Activated naive CD4-positive, alpha-beta T cell treated with Interleukin-2 at 50 U/mL for 16 hours (primary cell): ENCODE data around the gene CSNK1A1.
"Not testable (repeated sequence)": the region's sequence is repeated elsewhere in the genome, so short reads cannot be mapped to it uniquely, and the experiment has no call there.

Experiments used
- DNase-seq: peaks from one replicate; pipeline ENCODE4 v3.0.0-alpha.2; 2020

The CSNK1A1 gene

DNA sequence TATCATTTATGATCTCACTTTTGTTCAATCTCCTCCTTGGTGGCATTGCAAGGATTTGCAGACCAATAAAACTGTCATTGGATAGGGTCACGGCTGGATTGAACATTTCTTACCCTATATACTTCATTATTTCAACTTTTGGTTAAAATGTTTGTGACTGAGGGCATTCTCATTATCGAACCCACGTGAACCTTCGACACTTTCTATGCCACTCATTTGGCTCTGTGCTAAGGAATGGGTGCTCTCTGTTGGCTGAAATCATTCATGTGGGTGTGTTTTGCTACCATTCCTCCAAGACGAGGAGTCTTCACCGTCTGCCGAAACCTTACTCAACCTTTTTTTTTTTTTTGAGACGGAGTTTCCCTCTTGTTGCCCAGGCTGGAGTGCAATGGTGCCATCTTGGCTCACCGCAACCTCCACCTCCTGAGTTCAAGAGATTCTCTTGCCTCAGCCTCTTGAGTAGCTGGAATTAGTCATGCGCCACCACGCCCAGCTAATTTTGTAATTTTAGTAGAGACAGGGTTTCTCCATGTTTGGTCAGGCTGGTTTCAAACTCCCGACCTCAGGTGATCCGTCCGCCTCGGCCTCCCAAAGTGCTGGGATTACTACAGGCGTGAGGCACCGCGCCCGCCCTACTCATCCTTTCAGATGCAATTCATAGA lies 62.5 kb downstream of the CSNK1A1 start:
- no peak for DNase-seq

DNA sequence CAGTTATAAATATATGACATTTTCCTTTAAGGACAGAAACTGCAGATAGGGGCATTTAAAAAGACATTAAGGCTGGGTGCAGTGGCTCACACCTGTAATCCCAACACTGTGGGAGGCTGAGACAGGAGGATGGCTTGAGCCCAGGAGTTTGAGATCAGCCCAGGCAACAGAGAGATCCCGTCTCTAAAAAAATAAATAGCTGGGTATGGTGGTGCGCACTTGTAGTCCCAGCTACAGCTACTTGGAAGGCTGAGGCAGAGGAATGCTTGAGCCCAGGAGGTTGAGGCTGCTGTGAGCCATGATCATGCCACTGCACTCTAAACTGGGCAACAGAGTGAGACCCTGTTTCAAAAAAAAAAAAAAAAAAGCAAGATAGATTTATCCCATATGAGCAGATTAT lies 63.6 kb downstream of the CSNK1A1 start:
- DNase-seq: no peak

DNA sequence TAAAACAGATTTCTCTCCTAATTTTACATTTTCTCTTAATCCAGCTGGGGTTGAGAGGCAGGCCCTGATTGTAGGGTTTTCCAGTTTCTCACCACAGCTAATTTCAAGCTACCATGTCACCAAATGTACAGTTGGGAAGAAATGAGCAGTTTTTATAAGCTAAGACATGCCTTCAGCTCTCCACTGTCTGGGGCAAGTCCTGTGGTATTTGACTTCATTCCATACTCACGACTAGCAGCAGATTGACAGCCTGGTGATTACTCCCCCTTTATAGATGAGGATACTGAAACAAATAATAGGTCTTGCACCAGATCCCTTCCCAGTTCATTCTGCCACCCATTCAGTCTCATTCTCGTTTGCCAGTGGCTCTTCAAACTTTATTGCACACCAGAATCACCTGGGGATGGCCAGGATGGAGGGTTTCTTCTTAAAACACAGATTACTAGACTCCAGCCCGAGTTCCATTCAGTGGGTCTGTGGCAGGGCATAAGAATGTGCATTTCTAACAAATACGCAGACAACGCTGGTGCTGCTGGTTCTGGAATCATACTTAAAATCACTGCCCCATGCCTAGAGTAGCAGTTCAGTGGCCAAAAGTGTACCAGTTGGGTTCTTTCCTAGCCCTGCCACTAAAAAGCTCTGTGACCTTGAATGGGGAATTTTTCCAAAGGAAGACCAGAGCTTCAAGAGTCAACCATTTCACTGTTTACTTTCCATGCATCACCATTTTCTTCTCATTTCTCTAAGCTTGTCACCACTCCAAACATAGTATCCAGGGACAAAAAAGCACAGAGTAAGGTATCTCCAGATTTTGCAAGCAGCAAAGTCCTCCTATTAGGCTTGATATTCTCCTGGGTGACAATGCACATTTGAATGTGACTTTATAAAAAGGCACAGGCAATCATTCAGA lies 64.3 kb downstream of the CSNK1A1 start:
- DNase-seq: no peak

DNA sequence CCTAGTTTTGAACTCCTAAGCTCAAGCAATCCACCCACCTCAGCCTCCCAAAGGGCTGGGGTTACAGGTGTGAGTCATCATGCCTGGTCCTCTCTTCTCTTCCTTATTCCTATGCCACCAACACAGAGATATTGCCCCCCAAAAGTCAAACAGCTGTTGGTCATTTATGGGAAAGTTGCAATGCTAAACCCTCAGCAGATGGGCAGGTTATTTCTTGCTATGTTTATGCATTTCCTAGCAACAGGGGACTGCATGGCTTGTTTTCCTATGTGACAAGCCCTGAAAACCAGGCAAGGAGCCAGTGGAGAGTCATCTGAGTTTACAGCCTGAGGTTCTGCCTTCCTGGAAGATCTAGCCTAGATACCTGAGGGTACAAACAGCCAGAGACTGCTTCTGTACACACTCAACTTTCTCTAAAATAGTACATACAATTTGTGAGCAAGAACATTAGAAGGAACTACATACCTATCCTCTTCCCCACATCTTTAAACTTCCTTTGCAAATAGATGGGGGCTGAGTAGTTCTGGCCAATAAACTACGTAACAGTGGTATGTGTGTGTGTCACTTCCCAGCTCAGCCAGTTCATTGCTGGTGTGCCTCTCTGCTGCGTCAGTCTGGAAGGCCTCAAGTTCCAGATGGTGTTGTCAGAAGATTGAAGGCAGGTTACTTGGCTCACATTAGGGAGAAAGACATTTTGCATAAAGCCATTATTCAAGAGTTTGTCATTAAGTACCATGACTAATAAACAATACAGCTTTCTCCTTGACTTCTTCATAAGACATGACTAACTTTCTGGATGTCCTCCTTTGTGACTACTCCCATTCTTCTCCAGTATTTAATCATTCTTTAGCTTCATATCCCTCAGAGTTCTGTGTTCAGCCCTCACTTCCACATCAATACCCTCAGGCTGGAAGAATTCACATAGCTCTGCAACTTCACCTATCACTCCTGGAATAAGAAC lies 65.3 kb downstream of the CSNK1A1 start:
- no peak for DNase-seq

DNA sequence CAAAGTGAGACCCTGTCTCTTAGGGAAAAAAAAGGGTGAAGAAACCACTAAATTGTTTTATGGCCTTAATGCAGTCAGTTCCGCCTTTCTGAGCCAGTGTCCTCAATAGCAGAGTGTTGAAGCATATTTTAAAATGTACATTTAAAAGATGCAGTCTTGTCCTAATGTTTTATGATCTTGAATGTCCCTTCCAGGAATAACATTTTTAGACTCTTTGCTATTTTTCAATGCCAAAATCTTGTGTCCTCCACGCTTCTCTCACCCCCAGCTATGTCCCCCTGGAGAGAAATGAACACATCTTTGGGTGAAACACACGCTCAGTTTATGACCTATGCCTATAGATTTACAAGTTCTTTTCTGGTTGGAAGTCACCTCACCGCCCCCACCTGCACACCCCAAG lies 69.8 kb downstream of the CSNK1A1 start:
- no peak for DNase-seq

DNA sequence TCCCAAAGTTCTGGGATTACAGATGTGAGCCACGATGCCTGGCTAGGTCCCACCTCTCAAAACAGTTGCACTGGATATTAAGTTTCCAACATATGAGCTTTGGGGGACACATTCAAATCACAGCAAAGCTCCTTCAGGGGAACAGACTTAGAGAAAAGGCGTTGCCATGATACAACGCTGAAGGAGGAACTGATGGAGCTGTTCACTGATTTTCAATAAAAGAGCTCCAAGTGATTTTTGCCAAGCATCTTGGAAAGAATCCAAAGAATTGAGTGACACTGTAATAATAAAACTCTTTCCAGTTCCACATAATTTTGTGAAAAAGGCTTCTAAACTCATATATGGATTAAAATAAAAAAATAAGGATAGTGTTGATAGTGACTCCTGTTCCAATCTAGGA lies 72.5 kb downstream of the CSNK1A1 start:
- DNase-seq: no peak

DNA sequence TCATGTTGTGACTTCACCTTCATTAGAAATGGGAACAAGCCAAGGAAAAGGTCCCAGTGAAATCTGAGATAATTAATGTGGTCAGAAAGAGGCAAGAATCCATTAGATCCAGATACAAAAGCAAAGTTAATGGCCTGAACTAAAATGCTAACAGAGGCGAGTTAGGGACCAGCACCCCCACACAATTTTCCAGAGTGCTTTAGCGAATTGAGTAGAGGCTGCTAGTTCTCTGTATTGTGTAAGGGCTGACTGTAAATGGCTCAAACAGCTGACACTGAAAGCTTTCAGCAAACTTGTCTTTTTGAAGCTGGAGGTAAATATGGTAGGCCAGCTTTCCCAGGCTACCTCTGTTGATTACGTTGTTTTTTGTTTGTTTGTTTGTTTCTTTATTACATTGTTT lies 75.5 kb downstream of the CSNK1A1 start:
- DNase-seq: no peak

DNA sequence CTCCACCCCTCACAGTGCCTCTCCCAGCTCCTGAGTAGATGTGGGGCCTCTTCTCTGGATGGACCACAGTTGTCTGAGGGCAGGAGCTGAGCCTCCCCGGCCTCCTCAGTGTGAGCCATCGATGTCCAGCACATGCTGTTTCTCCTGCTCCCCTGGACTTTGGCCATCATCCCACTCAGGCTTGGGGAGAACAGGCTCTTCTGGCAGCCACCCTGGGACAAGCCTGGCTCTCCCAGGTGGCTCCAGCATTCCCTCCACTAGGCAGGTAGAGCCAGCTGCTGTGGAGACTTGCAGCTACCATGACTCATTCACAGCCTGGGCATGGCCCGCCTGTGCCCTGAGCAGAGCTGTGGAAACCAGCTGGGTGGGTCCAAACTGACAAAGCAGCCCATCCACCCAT lies 77.0 kb downstream of the CSNK1A1 start:
- DNase-seq: no peak

DNA sequence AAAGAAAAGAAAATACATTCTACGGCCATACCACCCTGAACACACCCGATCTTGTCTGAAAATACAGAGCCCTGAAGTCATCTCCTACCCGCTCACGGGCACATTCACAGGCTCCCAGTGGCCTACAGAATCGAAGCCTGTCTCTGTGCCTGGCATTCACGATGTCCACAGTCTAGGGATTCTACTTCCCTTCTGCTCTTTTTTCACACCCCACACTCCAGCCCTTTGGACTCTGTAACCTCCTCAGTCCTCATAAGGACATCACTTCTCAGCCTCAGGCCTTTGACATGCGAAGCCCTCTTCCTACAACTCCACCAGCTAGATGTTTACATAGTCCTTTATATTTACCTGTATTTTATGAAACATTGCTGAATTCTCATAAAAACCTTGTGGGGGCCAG lies 77.8 kb downstream of the CSNK1A1 start:
- no peak for DNase-seq

DNA sequence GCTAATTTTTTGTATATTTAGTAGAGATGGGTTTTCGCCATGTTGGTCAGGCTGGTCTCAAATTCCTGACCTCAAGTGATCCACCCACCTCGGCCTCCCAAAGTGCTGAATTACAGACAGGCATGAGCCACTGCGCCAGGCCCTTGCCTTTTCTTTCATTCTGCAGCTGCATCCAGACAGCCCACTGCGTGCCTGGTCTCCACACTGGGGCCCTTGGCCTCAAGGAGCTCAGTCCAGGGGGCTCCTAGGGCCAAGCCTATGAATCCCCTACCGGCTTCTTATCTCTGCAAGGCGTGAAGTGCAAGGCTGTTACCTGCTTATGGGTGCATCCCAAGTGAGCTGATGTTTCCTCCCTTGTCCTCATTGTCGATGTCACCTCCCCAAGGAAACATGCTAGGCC lies 78.8 kb downstream of the CSNK1A1 start:
- no peak for DNase-seq

DNA sequence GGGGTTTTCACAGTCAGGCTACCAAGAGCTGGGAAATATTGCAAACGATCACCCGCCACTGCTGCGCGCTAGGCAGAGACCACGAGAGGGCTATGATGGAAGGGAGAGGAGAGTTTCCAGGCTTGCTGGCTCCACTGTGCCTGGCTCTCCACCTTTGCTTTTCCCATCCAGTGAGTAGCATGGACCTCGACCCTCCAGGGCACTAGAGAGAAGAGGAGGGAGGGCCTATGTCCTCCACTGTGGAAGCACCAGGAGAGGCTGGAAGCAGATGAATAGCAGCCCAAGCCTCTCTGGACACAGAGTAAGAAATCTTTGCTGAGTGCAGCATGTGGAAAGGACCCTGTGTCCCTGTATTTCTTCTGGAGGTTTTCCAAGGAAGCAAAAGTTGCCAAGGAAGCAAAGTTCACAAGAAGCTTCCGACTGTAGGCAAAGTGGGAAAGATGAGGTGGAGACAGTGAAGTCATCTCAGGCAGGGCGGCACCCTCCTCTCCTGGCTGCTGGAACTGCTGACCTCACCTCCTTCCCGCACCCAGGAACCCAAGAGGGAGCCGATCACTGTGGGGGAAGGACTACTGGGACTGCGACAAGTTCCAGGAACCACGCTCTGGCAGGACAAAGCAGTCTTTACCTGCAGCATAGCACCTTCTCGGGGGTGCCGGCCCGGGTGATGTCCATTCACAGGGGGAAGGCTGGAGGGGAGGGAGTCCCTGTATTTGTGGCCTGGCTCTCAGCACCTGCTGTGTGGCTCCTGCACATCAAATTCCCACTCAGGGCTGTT lies 79.6 kb downstream of the CSNK1A1 start:
- no peak for DNase-seq

DNA sequence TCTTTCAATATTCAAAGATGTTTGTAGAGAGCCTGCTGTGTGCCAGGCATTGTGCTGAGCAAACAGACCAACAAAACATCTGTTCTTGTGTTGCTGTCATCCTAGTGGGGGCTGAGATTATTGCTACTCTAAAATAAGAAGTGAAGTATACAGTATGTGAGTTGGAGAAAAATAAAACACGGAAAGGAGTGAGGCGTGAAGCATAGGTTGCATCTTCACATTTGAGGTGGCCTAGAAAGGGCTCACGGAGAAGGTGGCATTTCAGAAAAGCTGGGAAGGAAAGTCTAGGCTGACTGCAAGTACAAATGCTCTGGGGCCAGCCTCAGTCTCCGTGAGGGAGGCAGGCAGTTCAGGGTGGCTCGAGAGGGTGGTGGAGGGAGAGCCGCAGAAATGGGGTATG lies 80.3 kb downstream of the CSNK1A1 start:
- no peak for DNase-seq

DNA sequence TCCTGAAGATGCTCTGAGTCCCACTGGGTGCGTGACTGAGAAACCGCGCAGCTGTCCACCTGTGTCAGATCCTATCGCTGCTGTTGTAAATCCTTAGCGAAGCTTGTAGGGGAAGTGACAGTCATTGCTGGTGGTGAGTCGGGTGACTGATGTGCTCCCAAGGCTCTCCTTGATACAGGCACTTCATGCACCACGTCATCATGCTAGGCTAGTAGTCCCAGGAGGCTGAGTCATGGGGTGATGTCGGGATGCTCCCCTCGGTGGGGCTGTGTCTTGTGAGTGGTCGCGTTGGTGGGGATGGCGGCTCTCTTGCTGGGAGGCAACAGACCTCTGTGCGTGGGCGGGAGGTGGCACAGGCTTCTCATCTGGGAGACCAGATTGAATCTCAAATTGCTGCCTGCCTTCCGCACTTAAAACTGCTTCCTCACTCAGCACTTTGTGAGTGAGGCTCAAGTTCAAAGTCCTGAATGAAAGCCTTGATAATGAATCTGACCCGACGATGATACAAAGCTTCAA lies 84.7 kb downstream of the CSNK1A1 start:
- DNase-seq: no peak

DNA sequence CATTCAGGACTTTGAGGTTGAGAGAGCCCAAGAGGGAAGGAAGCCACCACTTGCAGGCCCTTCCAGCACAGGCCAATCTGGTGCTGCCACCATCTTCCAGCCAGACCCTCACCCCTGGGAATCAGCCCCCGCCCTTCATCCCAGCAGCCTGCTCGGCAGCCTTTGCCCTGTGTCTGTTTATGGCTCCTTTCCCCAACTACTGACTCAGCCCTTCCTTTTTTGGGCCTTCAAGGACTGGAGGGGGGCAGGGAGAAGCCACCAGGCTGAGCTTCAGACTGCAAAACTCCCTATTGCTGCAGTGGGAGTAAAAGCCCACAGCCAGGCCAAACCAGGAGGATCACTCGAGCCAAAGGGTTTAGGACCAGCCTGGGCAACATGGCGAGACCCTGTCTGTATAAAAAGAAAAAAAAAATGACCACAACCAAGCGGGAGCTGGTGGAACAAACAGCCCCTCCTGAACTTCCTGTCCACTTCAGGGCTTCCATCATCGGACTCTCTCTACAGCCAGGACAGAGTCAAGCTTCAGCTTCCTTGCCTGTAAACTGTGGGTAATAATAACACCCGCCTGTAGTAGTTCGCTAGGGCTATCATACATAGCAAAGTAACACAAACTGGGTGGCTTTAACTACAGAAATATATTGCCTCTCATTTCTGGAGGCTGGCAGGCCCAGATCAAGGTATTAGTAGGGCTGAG lies 86.3 kb downstream of the CSNK1A1 start:
- DNase-seq: no peak

DNA sequence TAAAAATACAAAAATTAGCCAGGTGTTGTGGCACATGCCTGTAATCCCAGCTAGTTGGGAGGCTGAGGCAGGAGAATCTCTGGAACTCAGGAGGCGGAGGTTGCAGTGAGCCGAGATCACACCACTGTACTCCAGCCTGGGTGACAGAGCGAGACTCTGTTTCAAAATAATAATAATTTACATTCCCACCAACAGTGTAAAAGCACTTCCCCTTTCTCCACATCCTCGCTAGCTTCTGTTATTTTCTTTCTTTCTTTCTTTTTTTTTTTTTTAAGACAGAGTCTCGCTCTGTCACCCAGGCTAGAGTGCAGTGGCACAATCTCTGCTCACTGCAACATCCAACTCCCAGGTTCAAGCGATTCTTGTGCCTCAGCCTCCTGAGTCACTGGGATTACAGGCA lies 89.3 kb downstream of the CSNK1A1 start:
- DNase-seq: not testable (repeated sequence)

DNA sequence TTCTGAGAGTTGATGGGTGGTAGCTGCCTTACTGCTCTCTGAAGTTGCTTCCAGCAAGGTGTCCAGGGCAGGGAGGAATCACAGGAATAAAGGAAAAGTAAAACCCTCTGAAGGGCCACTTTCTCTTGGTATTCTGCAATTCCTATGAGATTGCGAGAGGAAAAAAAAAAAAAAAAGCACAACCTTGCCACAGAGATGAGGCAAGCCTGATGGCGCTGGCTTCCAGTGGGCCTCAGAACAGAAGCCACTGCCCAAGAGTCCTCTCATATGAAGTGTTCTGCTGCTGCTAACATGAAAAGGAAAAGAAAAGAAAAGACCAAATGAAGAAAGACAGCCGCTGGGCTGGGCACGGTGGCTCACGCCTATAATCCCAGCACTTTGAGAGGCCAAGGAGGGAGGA lies 91.3 kb downstream of the CSNK1A1 start:
- no peak for DNase-seq

DNA sequence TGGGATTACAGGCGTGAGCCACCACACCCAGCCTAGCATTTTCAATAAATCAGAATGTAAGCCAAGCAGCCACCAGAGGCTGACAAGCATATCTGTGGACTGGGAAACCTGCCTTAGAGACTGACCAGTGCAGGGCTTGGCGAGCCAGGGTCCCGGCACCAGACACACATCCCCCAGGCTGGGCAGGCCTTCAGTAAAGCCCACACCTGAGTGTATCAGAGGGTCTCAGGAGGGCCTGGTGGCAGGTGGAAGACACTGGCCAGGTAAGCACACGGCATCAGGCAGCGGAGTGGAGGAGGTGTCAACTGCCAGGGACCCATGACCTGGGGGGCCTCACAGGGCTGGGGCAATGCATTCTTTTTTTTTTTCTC lies 93.9 kb downstream of the CSNK1A1 start:
- DNase-seq: no peak

DNA sequence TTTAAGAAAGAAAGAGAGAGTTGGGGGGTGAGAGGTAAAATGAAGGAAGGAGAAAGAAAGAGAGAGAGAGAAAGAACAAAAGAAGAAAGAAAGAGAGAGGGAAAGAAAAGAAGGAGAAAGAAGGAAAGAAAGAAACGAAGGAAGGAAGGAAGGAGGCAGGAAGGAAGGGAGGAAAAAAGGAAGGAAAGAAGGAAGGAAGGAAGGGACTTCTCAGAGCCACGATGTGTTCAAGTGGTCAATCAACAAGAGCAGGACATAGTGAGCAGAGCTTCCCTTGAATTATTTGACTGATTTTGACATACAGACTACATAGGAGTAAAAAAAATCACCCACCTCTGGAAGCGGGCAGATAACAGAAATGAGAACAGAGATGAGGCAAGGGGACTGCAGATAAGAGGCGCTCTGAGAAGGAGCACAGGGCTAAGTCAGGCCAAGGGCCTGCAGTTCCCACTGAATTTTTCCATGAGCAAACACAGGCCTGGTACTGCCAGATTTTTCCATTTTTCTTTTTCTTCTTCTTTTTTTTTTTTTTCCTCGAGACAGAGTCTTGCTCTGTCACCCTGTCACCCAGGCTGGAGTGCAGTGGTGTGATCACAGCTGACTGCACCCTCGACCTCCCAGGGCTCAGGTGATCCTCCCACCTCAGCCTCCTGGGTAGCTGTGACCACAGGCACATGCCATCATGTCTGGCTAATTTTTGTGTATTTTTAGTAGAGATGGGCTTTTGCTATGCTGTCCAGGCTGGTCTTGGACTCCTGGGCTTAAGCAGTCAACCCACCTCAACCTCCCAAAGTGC lies 94.4 kb downstream of the CSNK1A1 start:
- DNase-seq: no peak

DNA sequence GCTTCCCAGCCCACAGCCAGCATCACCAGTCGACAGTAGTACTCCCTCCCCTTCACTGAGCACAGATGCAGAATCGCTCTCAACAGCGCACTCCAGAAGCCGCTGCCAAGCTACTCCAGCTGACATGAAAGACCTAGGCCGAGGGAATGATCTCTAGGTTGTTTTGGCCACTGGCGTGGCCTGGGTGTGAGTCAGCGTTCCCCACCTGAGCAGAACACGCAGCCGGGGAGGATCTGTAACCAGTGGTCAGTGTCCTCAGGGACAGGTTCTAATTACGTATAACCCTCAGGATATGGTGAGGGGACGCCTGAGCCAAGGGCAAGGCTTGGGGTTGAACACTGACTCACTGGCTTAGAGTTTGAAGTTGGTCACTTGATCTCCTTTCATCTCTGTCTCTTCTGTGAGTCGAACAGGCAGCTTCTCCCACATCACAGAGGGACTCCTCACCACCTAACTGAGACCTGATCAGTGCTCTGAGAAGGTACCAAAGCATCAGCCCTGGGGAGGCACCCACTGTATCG lies 95.3 kb downstream of the CSNK1A1 start:
- DNase-seq: no peak

DNA sequence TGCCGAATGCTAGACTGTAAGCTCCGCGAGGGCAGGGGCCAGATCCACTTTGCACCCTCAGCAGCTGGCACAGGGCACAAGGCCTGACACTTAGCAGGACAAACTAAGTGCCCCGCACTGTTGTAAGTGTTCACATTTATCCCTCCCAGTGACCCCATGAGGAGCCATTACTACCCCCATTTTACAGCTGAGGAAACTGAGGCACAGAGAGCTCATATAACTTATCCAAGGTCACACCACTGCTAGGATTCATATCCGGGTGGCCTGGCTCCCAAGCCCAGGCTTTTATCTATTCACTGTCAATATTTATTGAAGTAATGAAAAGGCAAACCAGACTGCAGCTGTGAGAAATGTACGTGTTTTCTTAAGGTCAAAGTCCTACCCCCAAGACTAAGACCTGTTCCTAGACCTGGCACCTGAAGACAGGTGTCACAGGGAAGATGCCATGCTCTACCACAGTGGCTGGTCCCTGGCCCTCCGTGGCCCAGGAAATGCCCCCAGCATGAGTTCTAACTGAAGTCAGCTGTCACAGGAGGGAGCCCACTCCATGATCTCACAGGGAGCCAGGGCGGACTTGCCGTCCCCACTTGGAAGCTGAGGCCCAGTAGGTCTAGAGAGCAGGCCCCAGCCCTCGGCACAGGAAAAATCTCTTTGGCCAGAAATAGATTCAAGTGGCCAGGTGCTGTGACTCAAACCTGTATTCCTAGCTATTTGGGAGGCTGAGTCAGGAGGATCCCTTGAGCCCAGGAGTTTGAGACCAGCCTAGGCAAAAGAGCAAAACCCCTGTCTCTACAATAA lies 97.4 kb downstream of the CSNK1A1 start:
- DNase-seq: no peak
